DOHH2 (cell line): ENCODE data around the gene IYD.

Experiments used
- EZH2phosphoT487 ChIP-seq: fragments of 200-600 bp; sonication (generic); IDR thresholded peaks from 2 replicates; pipeline ENCODE4 v1.6.1; 2017; ENCODE audit warnings: borderline replicate concordance, mild to moderate bottlenecking, antibody characterized with exemption, low read length, moderate library complexity, mixed read lengths
- TF ChIP-seq, protein P1 (sequence below): fragments of 200-600 bp; sonication (generic); IDR thresholded peaks from one replicate; pipeline ENCODE4 v1.5.1; 2014; ENCODE audit warnings: antibody characterized with exemption, mild to moderate bottlenecking, low read depth, low read length; ENCODE audit not compliant: poor library complexity, severe bottlenecking

DNA sequence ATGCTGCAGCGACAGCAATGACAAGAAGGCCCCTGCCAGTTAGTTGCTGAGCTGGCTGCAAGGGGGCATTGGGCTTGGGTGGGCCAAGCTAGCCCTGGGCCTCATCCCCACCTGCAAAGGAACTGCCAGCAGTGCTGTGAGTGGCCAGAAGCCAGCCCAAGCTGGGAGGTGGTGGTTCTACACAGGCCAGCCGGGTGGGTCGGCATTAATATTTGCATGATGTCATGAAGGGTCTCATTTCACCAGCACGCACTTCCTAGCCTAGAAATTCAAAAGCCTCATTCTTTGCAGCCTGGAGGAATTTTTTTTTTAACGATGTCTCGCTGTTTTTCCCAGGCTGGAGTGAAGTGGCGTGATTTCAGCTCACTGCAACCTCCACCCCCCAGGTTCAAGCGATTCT is 62.0 kb downstream of the IYD start:
- TF ChIP-seq, protein P1, sequence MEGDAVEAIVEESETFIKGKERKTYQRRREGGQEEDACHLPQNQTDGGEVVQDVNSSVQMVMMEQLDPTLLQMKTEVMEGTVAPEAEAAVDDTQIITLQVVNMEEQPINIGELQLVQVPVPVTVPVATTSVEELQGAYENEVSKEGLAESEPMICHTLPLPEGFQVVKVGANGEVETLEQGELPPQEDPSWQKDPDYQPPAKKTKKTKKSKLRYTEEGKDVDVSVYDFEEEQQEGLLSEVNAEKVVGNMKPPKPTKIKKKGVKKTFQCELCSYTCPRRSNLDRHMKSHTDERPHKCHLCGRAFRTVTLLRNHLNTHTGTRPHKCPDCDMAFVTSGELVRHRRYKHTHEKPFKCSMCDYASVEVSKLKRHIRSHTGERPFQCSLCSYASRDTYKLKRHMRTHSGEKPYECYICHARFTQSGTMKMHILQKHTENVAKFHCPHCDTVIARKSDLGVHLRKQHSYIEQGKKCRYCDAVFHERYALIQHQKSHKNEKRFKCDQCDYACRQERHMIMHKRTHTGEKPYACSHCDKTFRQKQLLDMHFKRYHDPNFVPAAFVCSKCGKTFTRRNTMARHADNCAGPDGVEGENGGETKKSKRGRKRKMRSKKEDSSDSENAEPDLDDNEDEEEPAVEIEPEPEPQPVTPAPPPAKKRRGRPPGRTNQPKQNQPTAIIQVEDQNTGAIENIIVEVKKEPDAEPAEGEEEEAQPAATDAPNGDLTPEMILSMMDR: no peak
- no peak for TF ChIP-seq EZH2phosphoT487
